Activated CD8-positive, alpha-beta memory T cell treated with anti-CD3 and anti-CD28 coated beads for 48 hours (primary cell): ENCODE data around the gene ANKRD34A.

Experiments used
- DNase-seq, 3 experiments: peaks; one replicate each; pipeline ENCODE4 v3.0.0-alpha.2; 2020; ENCODE audit warnings: low read depth in 2 of 3, low spot score in 2 of 3

Gene ANKRD34A

DNA sequence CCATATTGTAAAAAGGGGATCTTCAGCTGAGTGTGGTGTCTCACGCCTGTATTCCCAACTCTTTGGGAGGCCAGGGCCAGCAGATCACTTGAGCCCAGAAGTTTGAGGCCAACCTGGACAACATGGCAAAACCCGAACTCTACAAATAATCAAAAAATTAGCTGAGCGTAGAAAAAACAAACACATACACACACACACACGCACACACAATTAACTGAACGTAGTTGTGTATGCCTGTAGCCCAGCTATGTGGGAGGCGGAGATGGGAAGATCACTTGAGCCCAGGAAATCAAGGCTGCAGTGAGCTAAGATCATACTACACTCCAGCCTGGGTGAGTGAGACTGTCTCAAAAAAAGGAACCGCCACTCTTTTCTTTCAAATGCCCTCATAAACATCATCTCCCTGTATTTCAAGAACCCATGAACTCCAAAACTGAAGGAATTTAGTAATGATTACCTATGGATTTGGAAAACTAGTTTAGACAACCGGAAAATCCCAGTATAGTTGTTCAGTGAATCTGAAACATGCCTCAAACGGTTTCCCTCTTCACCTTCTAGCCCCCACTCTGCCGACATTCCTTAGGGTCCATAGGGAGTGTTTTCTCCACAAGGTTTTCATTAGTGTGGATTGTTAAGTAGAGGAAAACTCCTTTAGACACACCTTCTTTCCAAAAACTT lies 27.5 kb upstream of the ANKRD34A start:
- DNase-seq = no peak

DNA sequence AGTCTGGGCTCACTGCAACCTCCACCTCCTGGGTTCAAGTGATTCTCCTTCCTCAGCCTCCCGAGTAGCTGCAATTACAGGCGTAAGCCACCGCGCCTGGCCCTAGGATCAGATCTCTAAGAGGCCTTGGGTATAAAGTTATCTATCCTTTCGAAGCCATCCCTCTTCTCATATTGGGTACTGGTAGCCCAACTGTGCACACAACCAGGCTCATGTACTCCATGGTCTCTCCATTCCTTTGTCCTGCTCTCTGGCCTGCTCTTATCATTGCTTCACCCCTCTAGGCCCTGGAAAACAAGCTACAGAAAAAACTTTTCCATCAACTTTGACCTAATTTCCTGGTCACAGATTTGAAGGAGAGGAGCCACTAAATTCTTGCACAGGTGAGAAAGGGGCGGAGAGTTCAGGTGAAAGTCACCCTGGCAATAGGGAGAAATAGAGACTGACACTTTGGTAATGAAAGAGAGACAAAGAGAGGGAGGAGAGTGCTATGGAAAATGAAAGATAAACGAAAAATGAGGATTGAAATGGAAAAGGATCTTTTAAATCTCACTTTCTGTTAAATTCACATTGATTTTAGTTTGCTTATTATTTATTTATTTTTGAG lies 26.0 kb upstream of the ANKRD34A start:
- no peak for DNase-seq

- DNase-seq = no peak
Observed at GRCh38 chr1:145988773-145989172, 24.4 kb upstream of the ANKRD34A start.

DNA sequence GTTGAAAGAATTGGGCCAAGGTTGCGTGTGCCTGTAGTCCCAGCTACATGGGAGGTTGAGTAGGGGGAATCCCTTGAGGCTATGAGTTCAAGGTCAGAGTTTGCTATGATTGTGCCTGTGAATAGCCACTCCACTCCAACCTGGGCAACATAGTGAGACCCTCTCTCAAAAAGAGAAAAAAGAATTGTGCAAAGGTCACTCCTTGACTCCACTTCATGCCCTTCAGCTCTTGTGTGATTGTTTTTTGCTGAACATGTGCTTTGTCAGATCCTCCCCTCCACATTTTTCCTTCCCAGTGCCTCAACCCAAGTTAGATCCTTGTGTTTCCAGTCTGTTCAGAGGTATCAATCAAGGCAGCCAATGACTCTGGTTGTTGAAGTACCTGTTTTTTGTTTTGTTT lies 23.6 kb upstream of the ANKRD34A start:
- DNase-seq = no peak

- DNase-seq = no peak
Observed at GRCh38 chr1:145986551-145986950, 22.2 kb upstream of the ANKRD34A start.

DNA sequence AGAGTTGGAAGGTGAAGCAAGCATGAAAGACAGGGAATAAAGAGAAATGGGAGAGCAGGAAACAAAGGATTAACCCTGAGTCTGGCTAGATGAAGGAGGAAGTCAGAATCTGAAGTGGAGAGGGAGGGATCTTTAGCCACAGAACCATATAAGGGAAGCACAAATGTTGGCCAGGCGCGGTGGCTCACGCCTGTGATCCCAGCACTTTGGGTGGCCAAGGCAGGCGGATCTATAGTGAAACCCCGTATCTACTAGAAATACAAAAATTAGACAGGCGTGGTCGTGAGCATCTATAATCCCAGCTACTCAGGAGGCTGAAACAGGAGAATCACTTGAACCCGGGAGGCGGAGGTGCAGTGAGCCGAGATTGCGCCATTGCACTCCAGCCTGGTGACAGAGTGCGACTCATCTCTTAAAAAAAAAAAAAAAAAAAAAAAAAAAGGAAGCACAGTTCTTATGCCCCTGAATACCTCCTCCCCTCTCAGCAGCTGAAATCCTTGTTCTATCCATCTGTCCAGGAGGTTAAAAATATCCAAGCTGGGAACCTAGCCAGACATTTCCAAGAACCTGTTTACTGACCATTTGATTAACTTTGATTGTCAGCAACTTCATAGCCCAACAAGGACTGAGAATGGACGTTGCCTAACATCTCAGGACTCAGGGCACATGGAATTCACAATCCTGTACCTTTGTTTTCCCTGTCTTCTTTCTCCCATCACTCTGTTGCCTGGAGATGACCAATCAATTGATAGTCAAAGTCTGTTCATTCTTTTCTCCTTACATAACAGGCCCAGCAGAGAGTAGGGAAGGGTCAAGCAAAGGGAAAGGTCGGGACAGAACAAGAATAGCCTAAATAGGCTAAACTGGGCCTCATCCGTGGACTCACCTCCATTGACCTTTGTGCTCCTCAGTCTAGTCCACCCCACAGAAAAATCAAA lies 21.4 kb upstream of the ANKRD34A start:
- DNase-seq = no peak

DNA sequence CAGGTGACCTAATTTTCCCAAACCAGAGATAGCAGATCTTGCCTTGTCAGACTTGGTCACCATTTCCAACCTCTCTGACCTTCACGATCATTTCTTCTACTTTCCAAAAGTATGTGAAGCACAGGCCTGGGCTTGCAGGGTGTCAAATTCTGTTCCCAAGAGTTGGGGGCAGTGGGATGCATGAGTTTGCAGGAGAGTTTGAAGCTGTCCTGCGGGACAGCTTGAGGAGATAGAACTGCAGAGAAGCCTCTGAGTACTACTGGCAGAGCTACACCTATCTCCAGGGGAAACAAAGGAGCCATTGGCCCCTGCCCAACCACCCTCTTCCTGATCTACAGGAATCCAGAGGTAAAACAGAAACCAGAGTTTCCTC lies 20.7 kb upstream of the ANKRD34A start:
- no peak for DNase-seq

DNA sequence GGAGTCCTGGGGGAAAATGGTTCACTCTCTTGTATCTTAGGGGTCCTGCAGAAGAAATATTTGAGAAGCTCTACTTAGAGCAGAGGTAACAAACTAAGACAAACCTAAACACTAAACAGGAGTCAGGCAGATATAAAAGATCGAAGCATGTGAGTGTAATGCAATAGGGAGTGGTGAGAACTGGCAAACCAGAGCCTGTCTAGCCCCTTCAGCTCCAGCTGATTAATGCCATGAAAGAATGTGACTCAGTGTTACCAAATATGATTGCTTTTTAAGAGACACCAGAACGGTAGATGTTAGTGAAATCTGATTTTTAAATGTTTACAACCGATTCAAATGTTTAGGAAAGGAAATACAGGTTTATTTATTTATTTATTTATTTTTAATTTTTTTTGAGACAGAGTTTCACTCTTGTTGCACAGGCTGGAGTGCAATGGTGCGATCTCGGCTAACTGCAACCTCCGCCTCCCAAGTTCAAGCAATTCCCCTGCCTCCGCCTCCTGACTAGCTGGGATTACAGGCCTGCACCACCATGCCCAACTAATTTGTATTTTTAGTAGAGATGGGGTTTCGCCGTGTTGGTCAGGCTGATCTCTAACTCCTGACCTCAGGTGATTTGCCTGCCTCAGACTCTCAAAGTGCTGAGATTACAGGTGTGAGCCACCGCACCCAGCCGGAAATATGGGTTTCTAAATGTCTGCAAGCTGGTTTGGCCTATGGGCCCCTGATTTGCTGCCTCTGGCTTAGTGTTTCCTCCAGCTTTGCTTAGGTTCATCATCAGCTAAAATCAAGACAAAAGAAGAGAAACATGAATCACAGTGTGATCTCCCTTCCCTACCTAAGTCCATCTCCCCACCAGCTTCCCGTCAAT lies 19.8 kb upstream of the ANKRD34A start:
- DNase-seq = no peak

- no peak for DNase-seq
Observed at GRCh38 chr1:145983206-145983675, 18.9 kb upstream of the ANKRD34A start.

DNA sequence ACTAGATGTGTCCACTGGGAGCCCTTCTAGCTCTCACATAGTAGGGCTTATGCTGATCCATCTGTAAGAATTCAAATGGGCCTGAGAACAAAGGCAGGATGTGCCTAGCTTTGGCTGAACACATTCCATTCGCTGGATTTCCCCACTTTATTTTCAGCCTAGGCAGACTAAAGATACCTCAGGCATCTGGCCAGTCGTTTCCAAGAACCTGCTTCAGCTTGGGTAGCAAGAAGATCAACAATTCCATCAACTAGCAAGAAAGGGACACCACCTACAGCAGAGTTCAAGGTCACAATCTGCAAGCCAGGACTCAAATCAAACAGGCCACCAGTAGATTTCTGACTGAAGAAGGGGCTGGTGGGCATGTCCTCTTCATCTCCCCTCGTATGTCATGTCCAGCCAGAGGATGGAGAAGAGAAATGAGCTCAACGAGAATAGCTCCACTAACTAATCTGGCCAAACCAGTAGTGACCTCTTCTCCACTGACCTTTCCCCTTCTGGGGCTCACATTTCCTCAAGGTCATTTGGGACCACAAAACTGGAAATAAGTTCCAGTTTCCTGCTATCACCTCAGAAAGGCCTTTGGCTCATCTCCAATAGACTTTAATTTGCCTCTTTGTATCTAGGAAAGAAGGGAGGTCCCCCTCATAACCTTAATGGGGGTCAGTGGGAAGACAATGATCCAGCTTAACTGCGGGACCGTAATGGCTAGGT lies 17.8 kb upstream of the ANKRD34A start:
- DNase-seq = no peak

- no peak for DNase-seq
Observed at GRCh38 chr1:145980457-145980994, 16.2 kb upstream of the ANKRD34A start.

GRCh38 chr1:145979746-145980456 lies 15.5 kb upstream of the ANKRD34A start:
- no peak for DNase-seq

GRCh38 chr1:145978854-145979745 lies 14.7 kb upstream of the ANKRD34A start:
- peak; percentile 47 to 66 (median 59) for DNase-seq

DNA sequence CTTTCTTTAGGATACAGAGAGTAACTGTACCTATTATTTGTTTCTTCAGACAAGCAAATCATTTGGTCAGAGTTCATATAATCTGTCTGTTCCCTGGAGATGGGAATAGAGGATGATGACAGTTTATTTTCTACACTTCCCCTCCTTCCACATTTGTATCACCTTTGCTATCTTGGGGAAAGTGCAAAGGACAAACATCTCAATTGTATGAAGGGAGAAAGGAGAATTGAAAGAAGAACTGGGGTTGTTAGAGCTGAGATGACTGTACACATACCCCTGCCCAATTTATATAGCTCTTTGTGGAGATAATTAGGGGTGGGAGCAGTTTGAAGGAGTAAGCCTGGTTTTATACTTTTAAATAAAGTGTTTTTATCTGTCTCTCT lies 14.1 kb upstream of the ANKRD34A start:
- no peak for DNase-seq

GRCh38 chr1:145977486-145978470 lies 13.4 kb upstream of the ANKRD34A start:
- no peak for DNase-seq

DNA sequence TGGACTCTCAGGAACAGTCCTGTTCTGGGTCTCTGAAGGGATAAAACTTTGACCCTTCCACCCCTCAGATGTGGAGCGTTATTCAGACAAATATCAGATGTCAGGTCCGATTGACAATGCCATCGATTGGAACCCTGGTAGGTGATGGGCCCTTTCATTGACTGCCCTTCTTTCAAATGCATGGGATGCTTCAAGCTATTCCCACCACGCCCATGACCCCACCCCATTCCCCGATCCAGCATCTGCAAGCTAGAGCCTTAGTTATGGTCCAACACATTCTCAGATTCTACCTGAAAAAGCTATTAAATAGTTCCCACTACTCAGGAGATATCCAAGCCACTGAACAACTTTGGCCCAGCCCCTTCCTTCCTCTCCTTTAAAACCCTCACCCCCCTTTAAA lies 12.6 kb upstream of the ANKRD34A start:
- DNase-seq = no peak

DNA sequence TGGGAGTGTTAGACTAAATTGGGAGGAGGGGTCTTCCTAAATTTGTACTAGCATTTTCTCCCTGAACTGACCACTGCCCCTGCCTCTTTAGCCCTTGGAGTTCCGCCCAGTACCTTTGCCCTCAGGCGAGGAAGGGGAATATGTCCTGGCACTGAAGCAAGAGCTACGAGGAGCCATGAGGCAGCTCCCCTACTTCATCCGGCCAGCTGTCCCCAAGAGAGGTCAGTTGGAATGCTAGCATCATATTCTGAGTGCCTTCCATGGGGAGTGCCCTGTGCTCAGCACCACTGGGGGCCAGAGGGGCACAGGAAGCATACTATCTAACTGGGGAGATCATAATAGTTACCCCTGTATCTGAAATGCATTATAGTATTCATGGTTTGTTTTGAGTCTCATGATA lies 10.8 kb upstream of the ANKRD34A start:
- DNase-seq = no peak
